Panc1 (cell line): ENCODE data around the gene ZNF497.

ENCODE experiments used
- POLR2AphosphoS5 ChIP-seq: IDR thresholded peaks from 2 replicates; pipeline ENCODE4 v1.6.1; 2012; ENCODE audit warnings: mild to moderate bottlenecking, low read depth, low read length, moderate library complexity
- REST ChIP-seq, 2 experiments: IDR thresholded peaks; 2 replicates each; pipeline ENCODE4 v1.6.1; 2011 to 2012; ENCODE audit warnings: low read depth in 2 of 2, control low read depth in 1 of 2, low read length in 1 of 2, mild to moderate bottlenecking in 1 of 2, moderate library complexity in 1 of 2; ENCODE audit not compliant: insufficient read depth in 1 of 2
- SIN3A ChIP-seq: IDR thresholded peaks from 2 replicates; pipeline ENCODE4 v1.6.1; 2012; ENCODE audit warnings: low read depth, mild to moderate bottlenecking, low read length, moderate library complexity, borderline replicate concordance; ENCODE audit not compliant: insufficient read depth
- TCF7L2 ChIP-seq: IDR thresholded peaks from 2 replicates; pipeline ENCODE4 v1.6.1; 2011; ENCODE audit warnings: mild to moderate bottlenecking, low read depth, low read length, inconsistent platforms
- TF ChIP-seq, protein P1 (sequence below): fragments of 450-650 bp; IDR thresholded peaks from 2 replicates; pipeline ENCODE4 v1.5.1; 2017; ENCODE audit warnings: mild to moderate bottlenecking

DNA sequence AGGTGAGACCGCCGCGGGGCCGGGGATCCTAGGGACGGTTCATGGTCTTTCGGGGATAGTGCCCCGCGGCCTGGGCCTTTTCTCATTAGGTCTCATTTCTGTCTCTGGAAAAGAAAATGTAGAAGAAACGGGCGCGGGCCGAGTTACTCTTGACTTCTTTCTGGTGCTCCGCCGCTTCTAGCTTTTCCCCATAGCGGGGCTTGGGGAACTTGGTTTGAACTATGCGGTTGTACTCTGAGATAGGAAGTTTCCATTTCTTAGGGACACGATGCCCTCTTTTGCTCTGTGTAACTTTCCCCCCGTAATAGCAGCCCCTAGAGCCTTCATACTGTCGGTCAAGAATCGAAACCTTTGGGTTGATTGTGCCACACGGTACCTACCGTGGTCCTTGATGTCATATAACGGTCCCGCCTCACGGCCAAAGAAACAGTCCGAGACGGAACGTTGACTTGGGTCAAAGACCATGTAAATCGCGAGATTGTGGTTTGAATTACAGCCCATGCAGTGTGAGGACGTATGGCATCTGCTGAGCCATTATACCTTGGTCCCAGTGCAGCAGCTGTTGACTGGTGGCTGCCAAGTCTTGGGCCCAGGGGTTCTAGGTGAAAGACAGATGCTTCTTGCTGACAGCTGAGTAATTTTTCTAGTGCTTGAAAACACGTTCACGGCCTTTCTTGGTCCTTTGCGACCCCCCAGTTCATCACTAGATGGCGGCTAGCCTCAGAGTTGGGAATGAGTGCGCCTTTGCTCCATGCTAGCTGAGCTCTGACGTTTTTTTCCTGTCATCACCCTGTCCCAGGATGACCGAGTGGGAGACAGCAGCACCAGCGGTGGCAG, 25.0 kb upstream of the ZNF497 start:
- TF ChIP-seq, protein P1, sequence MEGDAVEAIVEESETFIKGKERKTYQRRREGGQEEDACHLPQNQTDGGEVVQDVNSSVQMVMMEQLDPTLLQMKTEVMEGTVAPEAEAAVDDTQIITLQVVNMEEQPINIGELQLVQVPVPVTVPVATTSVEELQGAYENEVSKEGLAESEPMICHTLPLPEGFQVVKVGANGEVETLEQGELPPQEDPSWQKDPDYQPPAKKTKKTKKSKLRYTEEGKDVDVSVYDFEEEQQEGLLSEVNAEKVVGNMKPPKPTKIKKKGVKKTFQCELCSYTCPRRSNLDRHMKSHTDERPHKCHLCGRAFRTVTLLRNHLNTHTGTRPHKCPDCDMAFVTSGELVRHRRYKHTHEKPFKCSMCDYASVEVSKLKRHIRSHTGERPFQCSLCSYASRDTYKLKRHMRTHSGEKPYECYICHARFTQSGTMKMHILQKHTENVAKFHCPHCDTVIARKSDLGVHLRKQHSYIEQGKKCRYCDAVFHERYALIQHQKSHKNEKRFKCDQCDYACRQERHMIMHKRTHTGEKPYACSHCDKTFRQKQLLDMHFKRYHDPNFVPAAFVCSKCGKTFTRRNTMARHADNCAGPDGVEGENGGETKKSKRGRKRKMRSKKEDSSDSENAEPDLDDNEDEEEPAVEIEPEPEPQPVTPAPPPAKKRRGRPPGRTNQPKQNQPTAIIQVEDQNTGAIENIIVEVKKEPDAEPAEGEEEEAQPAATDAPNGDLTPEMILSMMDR, result no peak
- TF ChIP-seq POLR2AphosphoS5 (peak; percentile 16), REST (IDR thresholded peaks at IDR 0.05; ENCODE audit: insufficient read depth in 1 of 2, low read depth in 2 of 2, low read length in 1 of 2) (no peak), SIN3A (0 out of 2 replicates have a peak, but pooled peaks have one; percentile 48), TCF7L2 (no peak)
